Osteocyte (in vitro differentiated cells): Measurements from ENCODE around the gene RAB29. TPM values are rescaled to one million over a fixed set of nuclear protein-coding genes. Genes with fewer than 3 reads are reported as not detected.

Source experiments
- DNase-seq: peaks from one replicate; pipeline ENCODE4 v3.0.0; 2021; ENCODE audit warnings: mixed read lengths; ENCODE audit not compliant: unreplicated experiment; ENCODE audit errors: extremely low spot score
- H3K27ac Mint-ChIP-seq: one replicate; pipeline ENCODE4 v1.8.0; 2021; ENCODE audit warnings: mild to moderate bottlenecking, mixed read lengths; ENCODE audit not compliant: unreplicated experiment
- H3K27me3 Mint-ChIP-seq: one replicate; pipeline ENCODE4 v1.8.0; 2021; ENCODE audit warnings: mixed read lengths; ENCODE audit not compliant: unreplicated experiment
- H3K36me3 Mint-ChIP-seq: one replicate; pipeline ENCODE4 v1.8.0; 2021; ENCODE audit warnings: mixed read lengths; ENCODE audit not compliant: unreplicated experiment
- H3K4me1 Mint-ChIP-seq: one replicate; pipeline ENCODE4 v1.8.0; 2021; ENCODE audit warnings: mixed read lengths; ENCODE audit not compliant: unreplicated experiment
- H3K4me3 Mint-ChIP-seq: one replicate; pipeline ENCODE4 v1.8.0; 2021; ENCODE audit warnings: mild to moderate bottlenecking, moderate library complexity, mixed read lengths; ENCODE audit not compliant: unreplicated experiment
- H3K9me3 Mint-ChIP-seq: one replicate; pipeline ENCODE4 v1.8.0; 2021; ENCODE audit warnings: mixed read lengths; ENCODE audit not compliant: unreplicated experiment
- CTCF ChIP-seq: fragments of 200-600 bp; sonication (generic); IDR thresholded peaks from 2 replicates; pipeline ENCODE4 v1.5.0; 2021; ENCODE audit warnings: antibody characterized with exemption, mild to moderate bottlenecking, moderate library complexity
- total RNA-seq: library from RNA; stranded (reverse); gene quantifications from 2 replicates; pipeline ENCODE4 v1.2.1, GENCODE V29; 2021

Gene RAB29
- total RNA-seq, 1 donor from 2014 or later: 32.0 TPM

GRCh38 chr1:205787287-205787916 is 12.1 kb upstream of the RAB29 start:
- no peaks in the 10 kb centered on the region for H3K27me3 Mint-ChIP-seq
- H3K36me3 Mint-ChIP-seq: peaks cover 11% of the 10 kb centered on the region
- no peak overlapping the region for H3K4me3 Mint-ChIP-seq
- no peak for DNase-seq
- TF ChIP-seq CTCF: no peak
- H3K27ac Mint-ChIP-seq: no peak overlapping the region
- H3K4me1 Mint-ChIP-seq: no peaks in the 10 kb centered on the region
- no peaks in the 10 kb centered on the region for H3K9me3 Mint-ChIP-seq

GRCh38 chr1:205786601-205787000 is 11.3 kb upstream of the RAB29 start:
- Mint-ChIP-seq H3K27ac (no peak overlapping the region), H3K4me3 (no peak overlapping the region), H3K27me3 (no peaks in the 10 kb centered on the region), H3K9me3 (no peaks in the 10 kb centered on the region), H3K36me3 (peaks cover 11% of the 10 kb centered on the region), H3K4me1 (no peaks in the 10 kb centered on the region)
- no peak for TF ChIP-seq CTCF
- no peak for DNase-seq

GRCh38 chr1:205785446-205785845 is 10.2 kb upstream of the RAB29 start:
- no peak for TF ChIP-seq CTCF
- H3K27ac Mint-ChIP-seq: no peak overlapping the region
- H3K4me3 Mint-ChIP-seq: no peak overlapping the region
- peaks cover 9% of the 10 kb centered on the region for H3K36me3 Mint-ChIP-seq
- no peaks in the 10 kb centered on the region for H3K4me1 Mint-ChIP-seq
- H3K27me3 Mint-ChIP-seq: peaks cover 1% of the 10 kb centered on the region
- H3K9me3 Mint-ChIP-seq: no peaks in the 10 kb centered on the region
- DNase-seq: no peak

- Mint-ChIP-seq H3K4me1 (no peaks in the 10 kb centered on the region), H3K4me3 (no peak overlapping the region), H3K27me3 (peaks cover 4% of the 10 kb centered on the region), H3K9me3 (no peaks in the 10 kb centered on the region), H3K36me3 (no peaks in the 10 kb centered on the region), H3K27ac (no peak overlapping the region)
- no peak for TF ChIP-seq CTCF
- no peak for DNase-seq
Observed at GRCh38 chr1:205783904-205784303, 8.6 kb upstream of the RAB29 start.

GRCh38 chr1:205783433-205783795 is 8.1 kb upstream of the RAB29 start:
- peaks cover 9% of the 10 kb centered on the region for H3K27me3 Mint-ChIP-seq
- no peaks in the 10 kb centered on the region for H3K9me3 Mint-ChIP-seq
- DNase-seq: no peak
- no peak overlapping the region for H3K4me3 Mint-ChIP-seq
- H3K27ac Mint-ChIP-seq: no peak overlapping the region
- no peak for TF ChIP-seq CTCF
- H3K36me3 Mint-ChIP-seq: no peaks in the 10 kb centered on the region
- no peaks in the 10 kb centered on the region for H3K4me1 Mint-ChIP-seq
